GM18526 (cell line): ENCODE results near the gene PTCHD4.

Source experiments
- POLR2A ChIP-seq: IDR thresholded peaks from 3 replicates; pipeline ENCODE4 v1.6.1; 2011; ENCODE audit not compliant: insufficient read length; ENCODE audit errors: extremely low read depth

PTCHD4 gene

GRCh38 chr6:48109944-48110343 lies 1.1 kb downstream of the PTCHD4 start:
- no peak for TF ChIP-seq POLR2A

GRCh38 chr6:48101290-48101689 lies 9.7 kb downstream of the PTCHD4 start:
- no peak for TF ChIP-seq POLR2A

- TF ChIP-seq POLR2A = no peak
These were observed 10.5 kb downstream of the PTCHD4 start for GRCh38 chr6:48100588-48100895.

GRCh38 chr6:48099713-48100587 lies 11.0 kb downstream of the PTCHD4 start:
- TF ChIP-seq POLR2A = no peak

- TF ChIP-seq POLR2A = no peak
These were observed 12.1 kb downstream of the PTCHD4 start for GRCh38 chr6:48098923-48099322.

GRCh38 chr6:48092550-48093217 lies 18.3 kb downstream of the PTCHD4 start:
- no peak for TF ChIP-seq POLR2A

- no peak for TF ChIP-seq POLR2A
These were observed 20.5 kb downstream of the PTCHD4 start for GRCh38 chr6:48090546-48090945.

- TF ChIP-seq POLR2A = no peak
These were observed 23.5 kb downstream of the PTCHD4 start for GRCh38 chr6:48087448-48087847.

GRCh38 chr6:48086187-48086586 lies 24.8 kb downstream of the PTCHD4 start:
- TF ChIP-seq POLR2A = no peak

- no peak for TF ChIP-seq POLR2A
These were observed 25.8 kb downstream of the PTCHD4 start for GRCh38 chr6:48085131-48085741.

- TF ChIP-seq POLR2A = no peak
These were observed 26.8 kb downstream of the PTCHD4 start for GRCh38 chr6:48084201-48084600.

GRCh38 chr6:48080227-48081009 lies 30.6 kb downstream of the PTCHD4 start:
- no peak for TF ChIP-seq POLR2A

GRCh38 chr6:48078120-48078519 lies 32.9 kb downstream of the PTCHD4 start:
- TF ChIP-seq POLR2A = no peak

- TF ChIP-seq POLR2A = no peak
These were observed 35.8 kb downstream of the PTCHD4 start for GRCh38 chr6:48075181-48075580.

GRCh38 chr6:48073976-48074767 lies 36.8 kb downstream of the PTCHD4 start:
- no peak for TF ChIP-seq POLR2A
